ENCODE results near the gene PCDH9.

DNA sequence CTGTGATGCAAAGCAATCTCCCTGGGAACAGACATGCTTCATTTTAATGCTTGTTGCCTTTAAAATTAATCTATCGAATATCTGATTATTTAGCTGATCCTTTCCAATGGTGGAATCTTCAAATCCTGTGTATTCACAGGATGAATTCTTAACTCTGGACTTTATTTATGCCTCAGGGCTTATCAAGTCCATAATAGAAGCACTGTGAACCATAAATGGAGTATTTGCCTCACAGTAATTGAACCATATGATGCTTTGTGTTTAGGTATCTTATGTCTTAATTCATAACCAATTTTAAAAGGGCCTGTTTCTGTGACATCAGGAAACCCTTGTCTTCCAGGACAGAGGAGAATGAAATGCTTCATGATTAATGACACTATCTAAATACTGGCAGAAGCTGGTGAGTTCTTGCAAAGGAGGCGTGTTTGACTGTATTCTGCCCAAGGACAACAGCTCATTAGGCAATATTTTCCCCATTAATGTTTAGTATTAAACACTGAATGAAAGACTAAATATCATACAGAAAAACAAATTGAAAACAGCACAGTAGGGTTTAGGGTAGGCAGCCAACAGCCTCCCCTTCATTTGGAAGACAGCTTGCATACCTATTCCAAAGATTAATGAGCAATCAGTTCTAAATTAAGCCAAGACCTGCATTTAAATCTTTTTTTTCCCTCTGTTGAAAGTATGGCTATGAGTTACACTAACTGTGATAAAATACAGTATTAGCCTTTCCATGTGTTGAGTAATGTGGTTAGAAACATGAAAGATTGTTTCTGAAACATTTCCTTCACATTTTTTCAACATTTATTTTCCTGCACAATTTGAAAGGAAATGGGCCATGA lies 709.4 kb downstream of the PCDH9 start:
- TF ChIP-seq POLR2AphosphoS5 (IDR thresholded peaks at IDR 0.05; ENCODE audit: low read length): no peak
- no peak for TF ChIP-seq PML (IDR thresholded peaks at IDR 0.05; ENCODE audit: low read length)
- TF ChIP-seq CTCF (IDR thresholded peaks at IDR 0.05 in 2 of 3, conservative IDR thresholded peaks at IDR 0.05 in 1 of 3; ENCODE audit: control insufficient read depth in 2 of 3, extremely low read depth in 1 of 3, insufficient read depth in 1 of 3, low read depth in 3 of 3, low read length in 3 of 3): no peak
- TF ChIP-seq EED (IDR thresholded peaks at IDR 0.05; ENCODE audit: low read depth): no peak
- no peak for TF ChIP-seq HDGF (IDR thresholded peaks at IDR 0.05)
- TF ChIP-seq POLR2A (IDR thresholded peaks at IDR 0.05; ENCODE audit: low read depth, low read length): no peak
- no peak for TF ChIP-seq IRF4 (IDR thresholded peaks at IDR 0.05; ENCODE audit: low read depth, low read length)
- TF ChIP-seq DPF2 (IDR thresholded peaks at IDR 0.05): no peak
- TF ChIP-seq KDM1A (IDR thresholded peaks at IDR 0.05; ENCODE audit: borderline replicate concordance): no peak
- TF ChIP-seq, protein P1, sequence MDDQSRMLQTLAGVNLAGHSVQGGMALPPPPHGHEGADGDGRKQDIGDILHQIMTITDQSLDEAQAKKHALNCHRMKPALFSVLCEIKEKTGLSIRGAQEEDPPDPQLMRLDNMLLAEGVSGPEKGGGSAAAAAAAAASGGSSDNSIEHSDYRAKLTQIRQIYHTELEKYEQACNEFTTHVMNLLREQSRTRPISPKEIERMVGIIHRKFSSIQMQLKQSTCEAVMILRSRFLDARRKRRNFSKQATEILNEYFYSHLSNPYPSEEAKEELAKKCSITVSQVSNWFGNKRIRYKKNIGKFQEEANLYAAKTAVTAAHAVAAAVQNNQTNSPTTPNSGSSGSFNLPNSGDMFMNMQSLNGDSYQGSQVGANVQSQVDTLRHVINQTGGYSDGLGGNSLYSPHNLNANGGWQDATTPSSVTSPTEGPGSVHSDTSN (IDR thresholded peaks at IDR 0.05; ENCODE audit: insufficient replicate concordance, low read depth, low read length): no peak
